Heart left ventricle (tissue), 16 donors: Measurements from ENCODE around the gene PDCD1. TPM values are rescaled to one million over a fixed set of nuclear protein-coding genes. Genes with fewer than 3 reads are reported as not detected.
A peak's percentile ranks its signal among the peaks of the same experiment; 100 is the strongest.

ENCODE experiments used
- ATAC-seq, 4 donors: fragments of 200-7000 bp; cut with Tn5 transposase; one replicate each; pipeline ENCODE4 v1.9.1; 2020 to 2022; ENCODE audit warnings: moderate library complexity in 4 of 4, mild to moderate bottlenecking in 3 of 4, moderate number of reproducible peaks in 1 of 4
- DNase-seq, 5 donors: peaks; one replicate each; pipeline ENCODE4 v3.0.0-alpha.2; 2020
- H3K27ac ChIP-seq, 12 donors: fragments of 200-600 bp; sonication (generic) in 4 of 12; one replicate each; pipeline versions ENCODE4 v1.5.0 to v1.8.0; 2016 to 2022; ENCODE audit warnings: mild to moderate bottlenecking in 2 of 12
- H3K27me3 ChIP-seq, 9 donors: fragments of 200-600 bp; sonication (generic) in 2 of 9; one replicate each; pipeline versions ENCODE4 v1.5.1 to v1.8.0; 2016 to 2022; ENCODE audit warnings: mild to moderate bottlenecking in 3 of 9
- H3K36me3 ChIP-seq, 9 donors: fragments of 200-600 bp; sonication (generic) in 2 of 9; one replicate each; pipeline versions ENCODE4 v1.5.0 to v1.8.0; 2018 to 2022; ENCODE audit warnings: mild to moderate bottlenecking in 2 of 9
- H3K4me1 ChIP-seq, 12 donors: fragments of 200-600 bp; sonication (generic) in 4 of 12; one replicate each; pipeline versions ENCODE4 v1.5.0 to v1.8.0; 2016 to 2022; ENCODE audit warnings: mild to moderate bottlenecking in 3 of 12
- H3K4me3 ChIP-seq, 12 donors: fragments of 200-600 bp; sonication (generic) in 4 of 12; one replicate each; pipeline versions ENCODE4 v1.5.0 to v1.8.0; 2017 to 2022; ENCODE audit warnings: mild to moderate bottlenecking in 9 of 12, moderate library complexity in 4 of 12
- H3K9me3 ChIP-seq, 12 donors: fragments of 200-600 bp; sonication (generic) in 4 of 12; one replicate each; pipeline versions ENCODE4 v1.5.0 to v1.8.0; 2016 to 2022; ENCODE audit warnings: mild to moderate bottlenecking in 1 of 12
- CTCF ChIP-seq, 12 donors: fragments of 200-600 bp; sonication (generic) in 4 of 12; IDR thresholded peaks; one replicate each; pipeline versions ENCODE4 v1.5.0 to v1.8.0; 2018 to 2022; ENCODE audit warnings: antibody characterized with exemption in 12 of 12, mild to moderate bottlenecking in 5 of 12
- POLR2A ChIP-seq, 2 donors: fragments of 450-650 bp; IDR thresholded peaks; one replicate each; pipeline ENCODE4 v1.6.1; 2017; ENCODE audit warnings: antibody characterized with exemption in 2 of 2, mild to moderate bottlenecking in 2 of 2, moderate library complexity in 2 of 2
- WGBS, 4 donors: extraction: QIAGEN DNeasy Blood & Tissue Kit in 2 of 4; methylation state at CpG; one replicate each; pipeline versions ENCODE4 v1.1.5 to v1.1.7; 2013 to 2018; 5-methylcytosine and 5-hydroxymethylcytosine counted together
- intact Hi-C, 10 donors: fragments of 100-400 bp; cut with DNase I; formaldehyde crosslinking; loops; one replicate each; pipeline versions ENCODE4 v1.11.1 to v1.14.2; 2022
- polyA plus RNA-seq, 2 donors: library from polyadenylated mRNA; stranded (reverse); fragments of 200-250 nt; gene quantifications; one replicate each; pipeline ENCODE4 v1.2.3, GENCODE V29; 2013
- total RNA-seq, 9 donors: library from RNA; depleted of rRNA in 2 of 9; stranded (reverse); fragments of >200 nt in 2 of 9; fragmentation: NEBNext Ultra II Directional in 3 of 9; extraction: Animal tissue kit (Norgen Biotek cat#: 25700) in 3 of 9; gene quantifications; one replicate each; pipeline versions ENCODE4 v1.1.0 to v1.2.4, GENCODE V29; 2016 to 2023
- donor health status: ischemic (EF 13 %, LVEDD 7.1; RV severe dilation, severe dysfunction).
- donor health status: healthy with polysubstance abuse.
- donor health status: DM: no; HTN: yes; CAD: no.
- donor health status: DM: no; HTN: no; CAD: no.
- donor health status: ischemic (EF 25% LVEDD 6.9; RV normal size, moderate dysfunction).
- donor health status: ischemic (EF 25% LVEDD 5.7; RV mildly dilated, moderate dysfunction).
- donor health status: healthy.
- donor health status: DM: yes; HTN: yes; CAD: no.
- donor health status: ischemic (EF 35%, LVEDD 5.7; RV mildly dilated, moderate dysfunction).
- donor health status: nonischemic (EF 11% LVEDD 7.7; RV severe dilation, severe dysfunction).
- donor health status: DM: yes; HTN: yes; CAD: no.
- donor health status: PGD.
- donor health status: ischemic (EF 29% LVEDD 5.4; RV normal size, mild dysfunction).
- donor health status: nonischemic (EF 23%, LVEDD 6.1; RV moderate dilation, normal function).

PDCD1 gene
- total and polyA plus RNA-seq, 11 donors = 0.27 to 7.6 (median 1.4) TPM

GRCh38 chr2:241862775-241863535, 4.3 kb upstream of the PDCD1 start:
- H3K27me3 ChIP-seq = peaks cover 8 to 56% (median 26%) of the 10 kb centered on the region in 9 donors
- peaks cover 0 to 31% (median 20%) of the 10 kb centered on the region in 12 donors for H3K4me1 ChIP-seq
- no peak for ATAC-seq
- no peaks in the 10 kb centered on the region for H3K36me3 ChIP-seq
- TF ChIP-seq POLR2A (IDR thresholded peaks at IDR 0.05) (no peak), CTCF (IDR thresholded peaks at IDR 0.05) (no peak)
- H3K27ac ChIP-seq = peak overlapping the region in 1 of 12 donors; percentile 34
- 75 to 84% (median 77%) methylated on average over 16 to 22 of the region's 22 CpGs for WGBS, 4 donors
- peak in 2 of 5 donors; percentile 13 to 38 for DNase-seq
- intact Hi-C loops = loop anchor here in 2 of 10 donors (5.0 to 10.0 kb wide), 2 partner anchors 108 to 131 kb away; partner anchors contain the start of gene D2HGDH (in 1 of the 2)
- H3K4me3 ChIP-seq = peak overlapping the region in 2 of 12 donors; percentile 24 to 27
- H3K9me3 ChIP-seq = no peaks in the 10 kb centered on the region

GRCh38 chr2:241862093-241862492, 3.4 kb upstream of the PDCD1 start:
- intact Hi-C loops = loop anchor here in 2 of 10 donors (5.0 to 10.0 kb wide), 2 partner anchors 107 to 130 kb away; partner anchors contain the start of gene D2HGDH (in 1 of the 2)
- 67 to 83% (median 74%) methylated on average over 8 of the region's 8 CpGs for WGBS, 4 donors

GRCh38 chr2:241861264-241861663, 2.6 kb upstream of the PDCD1 start:
- Histone ChIP-seq H3K27ac (no peak overlapping the region), H3K4me3 (no peak overlapping the region), H3K36me3 (no peaks in the 10 kb centered on the region), H3K4me1 (peaks cover 0 to 31% (median 20%) of the 10 kb centered on the region in 12 donors), H3K27me3 (peaks cover 4 to 39% (median 11%) of the 10 kb centered on the region in 9 donors), H3K9me3 (no peaks in the 10 kb centered on the region)
- intact Hi-C loops = loop anchor here in 2 of 10 donors (5.0 to 10.0 kb wide), 2 partner anchors 106 to 129 kb away; partner anchors contain the start of gene D2HGDH (in 1 of the 2)
- ATAC-seq (no peak), DNase-seq (no peak)
- no peak for TF ChIP-seq CTCF (IDR thresholded peaks at IDR 0.05)
- no peak for TF ChIP-seq POLR2A (IDR thresholded peaks at IDR 0.05)
- whole genome bisulfite sequencing, 4 donors = 88 to 94% (median 92%) methylated on average over 1 of the region's 1 CpG

More at GRCh38 chr2:241862093-241862492, 3.4 kb upstream of the PDCD1 start:
- ATAC-seq (no peak), DNase-seq (peak in 2 of 5 donors; percentile 26 to 46)
- H3K4me1 ChIP-seq = peaks cover 0 to 31% (median 20%) of the 10 kb centered on the region in 12 donors
- no peak overlapping the region for H3K27ac ChIP-seq
- no peak overlapping the region for H3K4me3 ChIP-seq
- H3K9me3 ChIP-seq = no peaks in the 10 kb centered on the region
- no peaks in the 10 kb centered on the region for H3K36me3 ChIP-seq
- H3K27me3 ChIP-seq = peaks cover 8 to 47% (median 18%) of the 10 kb centered on the region in 9 donors
- TF ChIP-seq CTCF (IDR thresholded peaks at IDR 0.05) (no peak), POLR2A (IDR thresholded peaks at IDR 0.05) (no peak)
